KMS-11 (cell line): Measurements from ENCODE around the gene HPSE.

Source experiments
- H2AFZ ChIP-seq: fragments of 200-600 bp; sonication (generic); 2 replicates; pipeline ENCODE4 v1.6.1; 2016; ENCODE audit warnings: antibody characterized with exemption, mixed run types, low read depth
- H3K27ac ChIP-seq: fragments of 200-600 bp; sonication (generic); 2 replicates; pipeline ENCODE4 v1.6.1; 2016; ENCODE audit warnings: mild to moderate bottlenecking, mixed run types
- H3K27me3 ChIP-seq: fragments of 200-600 bp; sonication (generic); 2 replicates; pipeline ENCODE4 v1.6.1; 2017; ENCODE audit warnings: mild to moderate bottlenecking, low read depth, mixed run types, moderate library complexity; ENCODE audit not compliant: insufficient read depth
- H3K36me3 ChIP-seq: fragments of 200-600 bp; sonication (generic); 2 replicates; pipeline ENCODE4 v1.6.1; 2017; ENCODE audit warnings: mild to moderate bottlenecking, mixed run types; ENCODE audit not compliant: insufficient read depth
- H3K4me1 ChIP-seq: fragments of 200-600 bp; sonication (generic); 2 replicates; pipeline ENCODE4 v1.6.1; 2016; ENCODE audit warnings: mild to moderate bottlenecking, low read depth, mixed run types; ENCODE audit not compliant: poor library complexity, severe bottlenecking
- H3K4me2 ChIP-seq: fragments of 200-600 bp; sonication (generic); 2 replicates; pipeline ENCODE4 v1.7.0; 2016; ENCODE audit warnings: mild to moderate bottlenecking, mixed run types
- H3K4me3 ChIP-seq: fragments of 200-600 bp; sonication (generic); IDR thresholded peaks from 2 replicates; pipeline ENCODE4 v1.6.1; 2017; ENCODE audit warnings: low read depth, low read length, mixed read lengths; ENCODE audit not compliant: insufficient read depth
- H3K79me2 ChIP-seq: fragments of 200-600 bp; sonication (generic); 2 replicates; pipeline ENCODE4 v1.6.1; 2016; ENCODE audit warnings: low read depth, mixed run types; ENCODE audit not compliant: insufficient read depth
- H3K9ac ChIP-seq: fragments of 200-600 bp; sonication (generic); 2 replicates; pipeline ENCODE4 v1.6.1; 2016; ENCODE audit warnings: mild to moderate bottlenecking, mixed run types
- H4K20me1 ChIP-seq: fragments of 200-600 bp; sonication (generic); 2 replicates; pipeline ENCODE4 v1.6.1; 2016; ENCODE audit warnings: mild to moderate bottlenecking, mixed run types; ENCODE audit not compliant: insufficient read depth
- CTCF ChIP-seq: fragments of 200-600 bp; sonication (generic); conservative IDR thresholded peaks from 2 replicates; pipeline ENCODE4 v1.6.1; 2017; ENCODE audit warnings: low read depth, mild to moderate bottlenecking, antibody characterized with exemption, low read length, moderate library complexity, mixed read lengths

Gene HPSE

GRCh38 chr4:83372931-83373330 lies 38.3 kb upstream of the HPSE start:
- TF ChIP-seq CTCF: no peak
- no peaks in the 10 kb centered on the region for H3K27me3 ChIP-seq
- no peak overlapping the region for H2AFZ ChIP-seq

DNA sequence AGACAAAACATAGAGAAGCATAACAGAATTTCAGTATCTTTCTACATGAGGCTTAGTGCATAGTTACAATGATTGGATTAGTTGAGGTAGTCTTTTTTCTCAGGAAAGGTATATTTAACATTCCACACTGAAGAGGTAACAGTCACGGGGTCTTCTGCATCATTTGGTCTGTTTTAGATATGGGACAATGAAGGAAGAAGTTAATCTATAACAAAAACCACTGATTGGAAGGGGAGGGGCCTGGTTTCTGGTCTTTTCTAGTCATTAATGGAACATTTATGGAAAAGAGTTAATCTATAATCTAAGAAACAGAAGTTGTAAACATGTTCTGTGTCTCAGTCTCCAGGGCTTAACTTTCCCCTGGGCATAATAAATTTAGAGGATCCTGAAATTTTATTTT lies 37.3 kb upstream of the HPSE start:
- no peaks in the 10 kb centered on the region for H3K79me2 ChIP-seq
- no peak overlapping the region for H3K9ac ChIP-seq
- H3K36me3 ChIP-seq: no peaks in the 10 kb centered on the region
- TF ChIP-seq CTCF: no peak
- H3K27me3 ChIP-seq: no peaks in the 10 kb centered on the region
- no peak overlapping the region for H3K4me3 ChIP-seq
- no peak overlapping the region for H2AFZ ChIP-seq
- no peak overlapping the region for H3K27ac ChIP-seq
- no peak overlapping the region for H3K4me2 ChIP-seq
- H3K4me1 ChIP-seq: no peaks in the 10 kb centered on the region
- no peaks in the 10 kb centered on the region for H4K20me1 ChIP-seq

More at GRCh38 chr4:83372931-83373330, 38.3 kb upstream of the HPSE start:
- Histone ChIP-seq H3K36me3 (no peaks in the 10 kb centered on the region), H3K27ac (no peak overlapping the region), H3K4me2 (no peak overlapping the region), H3K4me3 (no peak overlapping the region), H3K79me2 (no peaks in the 10 kb centered on the region), H3K4me1 (no peaks in the 10 kb centered on the region), H4K20me1 (no peaks in the 10 kb centered on the region), H3K9ac (no peak overlapping the region)

DNA sequence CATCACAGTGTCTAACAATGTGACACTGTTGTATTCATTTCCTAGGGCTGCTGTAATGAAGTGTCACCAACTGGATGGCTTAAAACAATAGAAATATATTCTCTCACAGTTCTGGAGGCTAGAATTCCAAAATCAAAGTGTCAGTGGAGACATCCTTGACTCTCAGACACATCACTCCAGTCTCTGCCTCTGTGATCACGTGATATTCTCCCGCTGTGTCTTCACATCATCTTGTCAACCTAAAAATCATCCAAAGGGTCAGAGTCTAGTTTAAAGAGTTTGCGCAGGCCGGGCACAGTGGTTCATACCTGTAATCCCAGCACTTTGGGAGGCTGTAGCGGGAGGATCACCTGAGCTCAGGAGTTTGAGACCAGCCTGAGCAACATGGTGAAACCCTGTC lies 36.6 kb upstream of the HPSE start:
- Histone ChIP-seq H2AFZ (no peak overlapping the region), H4K20me1 (no peaks in the 10 kb centered on the region), H3K27ac (no peak overlapping the region), H3K4me1 (no peaks in the 10 kb centered on the region), H3K36me3 (no peaks in the 10 kb centered on the region), H3K4me2 (no peak overlapping the region), H3K27me3 (no peaks in the 10 kb centered on the region), H3K4me3 (no peak overlapping the region), H3K9ac (no peak overlapping the region), H3K79me2 (no peaks in the 10 kb centered on the region)
- TF ChIP-seq CTCF: no peak

- Histone ChIP-seq H2AFZ (no peak overlapping the region), H3K36me3 (no peaks in the 10 kb centered on the region), H3K27me3 (no peaks in the 10 kb centered on the region), H3K4me3 (no peak overlapping the region), H3K9ac (no peak overlapping the region), H3K4me2 (no peak overlapping the region), H3K4me1 (no peaks in the 10 kb centered on the region), H4K20me1 (no peaks in the 10 kb centered on the region), H3K79me2 (no peaks in the 10 kb centered on the region), H3K27ac (no peak overlapping the region)
- no peak for TF ChIP-seq CTCF
These were observed 35.9 kb upstream of the HPSE start for GRCh38 chr4:83370640-83370906.
